GM18868 (cell line): ENCODE data around the gene HSPA8.
"Not testable (repeated sequence)": the region's sequence is repeated elsewhere in the genome, so short reads cannot be mapped to it uniquely, and the experiment has no call there.

Experiments
- ATAC-seq: cut with Tn5 transposase; IDR thresholded peaks from one replicate; pipeline ENCODE4 v1.9.1; 2021; ENCODE audit warnings: mild to moderate bottlenecking, moderate library complexity; ENCODE audit not compliant: unreplicated experiment

Gene HSPA8

DNA sequence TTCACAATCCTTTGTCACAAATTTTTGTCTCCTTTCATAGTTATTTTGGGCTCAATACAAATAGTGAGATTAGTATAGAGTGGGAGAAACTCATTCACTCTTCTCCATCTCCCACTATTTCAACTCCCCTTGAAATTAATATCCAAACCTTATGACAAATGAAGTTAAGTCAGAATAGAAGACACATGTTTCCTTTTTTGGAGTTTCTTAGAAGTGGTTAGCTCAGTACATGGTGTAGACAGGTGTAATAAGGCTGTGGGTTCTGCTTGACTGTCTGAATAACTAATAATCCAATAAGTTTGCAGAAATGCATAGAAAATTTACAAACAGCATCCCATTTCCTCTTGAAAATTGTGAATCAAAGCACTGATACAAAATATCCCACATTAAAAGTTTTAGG, 10.8 kb upstream of the HSPA8 start:
- ATAC-seq: no peak

DNA sequence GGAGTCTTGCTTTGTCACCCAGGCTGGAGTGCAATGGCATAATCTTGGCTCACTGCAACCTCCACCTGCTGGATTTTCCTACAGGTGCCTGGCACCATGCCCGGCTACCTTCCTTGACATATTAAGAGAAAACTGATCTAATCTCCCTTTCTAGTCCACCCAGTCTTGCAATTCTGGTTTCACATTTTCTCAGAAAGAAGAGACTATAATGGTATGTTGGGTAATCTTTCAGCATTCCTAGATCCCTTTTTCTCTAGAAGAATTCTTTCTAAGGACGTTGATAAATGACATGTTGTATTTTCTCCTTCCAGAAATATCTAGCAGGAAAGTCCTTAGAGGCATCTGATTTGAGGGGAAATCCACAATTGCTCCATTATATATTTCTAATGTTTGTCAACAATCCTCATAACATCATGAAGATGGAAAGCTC, 10.4 kb upstream of the HSPA8 start:
- no peak for ATAC-seq

DNA sequence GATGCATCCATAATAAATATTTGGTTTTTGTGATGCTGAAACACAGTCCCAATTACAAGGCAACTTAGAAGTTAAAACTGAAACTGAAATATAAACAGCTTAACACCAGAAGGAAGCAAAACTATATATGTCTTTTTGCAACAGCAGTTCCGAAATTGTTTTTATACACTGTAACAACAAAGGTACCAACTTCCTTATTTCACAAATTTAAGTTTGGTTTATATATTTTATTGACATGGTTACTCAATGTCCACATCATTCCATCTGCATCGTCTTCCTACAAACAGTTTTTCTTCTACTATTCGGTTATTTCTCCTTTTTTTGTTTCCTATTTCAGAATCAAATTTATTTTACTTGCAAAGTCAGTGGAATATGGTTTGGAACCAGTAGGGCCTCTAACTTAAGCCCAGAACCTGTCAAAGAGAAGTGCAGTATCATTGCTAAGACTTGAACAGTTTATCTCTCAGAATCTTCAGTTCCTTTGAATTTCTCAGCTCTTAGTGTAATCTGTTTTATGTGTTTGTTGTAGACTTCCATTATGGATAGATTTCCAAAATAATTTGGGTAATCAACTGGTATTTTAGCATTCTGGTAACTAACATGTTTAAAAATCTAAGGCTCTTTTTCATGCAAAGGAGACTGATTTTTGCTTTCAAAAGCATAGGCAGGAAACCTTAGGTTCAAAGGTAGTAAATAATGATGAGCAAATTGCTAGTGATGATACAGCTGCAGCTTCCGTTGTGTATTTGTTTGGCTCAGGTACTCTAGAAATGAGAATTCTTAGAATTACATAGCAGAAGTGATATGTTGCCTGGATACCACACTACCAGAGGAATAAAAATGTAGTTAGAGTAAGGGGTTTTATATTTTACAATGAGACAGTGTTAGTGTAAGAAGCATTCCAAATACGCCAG, 8.2 kb upstream of the HSPA8 start:
- ATAC-seq: peak; percentile 60

DNA sequence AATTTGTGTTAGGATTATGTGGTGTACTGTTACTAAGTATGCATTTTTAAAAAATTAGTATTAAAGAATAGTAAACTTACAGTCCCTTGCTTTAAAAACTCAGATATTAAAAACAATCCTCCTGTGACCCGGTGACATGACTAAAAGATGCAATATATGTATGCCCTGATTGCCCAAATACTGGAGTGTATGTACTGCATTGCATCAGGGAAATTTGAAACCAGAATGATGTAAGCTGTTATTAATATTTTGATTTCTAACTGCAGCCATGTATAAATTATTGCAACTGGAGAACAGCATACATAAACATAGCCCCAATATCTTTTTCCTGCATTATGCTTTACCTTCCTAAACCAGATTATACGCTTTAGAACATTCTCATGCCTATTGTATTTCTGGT, 3.7 kb upstream of the HSPA8 start:
- no peak for ATAC-seq

DNA sequence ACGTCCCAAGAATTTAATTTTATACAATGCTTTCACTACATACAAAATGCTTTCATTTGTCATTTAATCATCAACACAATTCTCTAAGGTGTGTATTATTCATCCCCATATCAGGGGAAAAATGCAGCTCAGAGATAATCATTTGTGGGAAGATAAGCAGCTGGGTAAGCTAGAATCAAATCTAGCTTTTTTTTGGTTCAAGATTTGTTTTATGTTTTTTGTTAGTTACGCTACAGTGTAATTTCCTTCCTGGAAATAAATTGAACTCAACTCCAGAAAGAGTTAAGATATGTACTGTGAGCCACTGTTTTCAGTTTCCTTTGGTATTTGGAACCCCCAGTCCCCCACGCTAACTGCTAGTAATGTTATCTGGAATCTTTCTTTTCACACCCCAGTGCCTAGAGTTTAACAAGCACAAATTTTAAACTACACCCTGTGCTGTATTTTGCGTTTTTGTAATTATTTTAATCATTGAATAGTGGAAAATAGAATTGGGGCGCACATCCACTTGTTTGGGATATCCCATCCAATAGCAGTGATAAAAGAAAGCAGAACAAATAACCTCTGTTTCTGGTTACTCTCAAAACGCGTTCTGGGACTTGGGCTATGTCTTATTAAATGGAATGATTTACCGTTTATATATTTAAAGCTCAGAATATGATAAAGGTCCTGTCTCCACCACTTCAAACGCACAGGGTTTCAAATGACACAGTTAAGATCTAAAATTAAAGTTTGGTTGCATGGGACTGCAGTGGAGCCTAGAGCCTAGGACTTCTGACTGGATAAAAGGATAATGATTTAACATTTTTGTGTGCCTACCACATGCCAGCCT, 2.1 kb upstream of the HSPA8 start:
- no peak for ATAC-seq

DNA sequence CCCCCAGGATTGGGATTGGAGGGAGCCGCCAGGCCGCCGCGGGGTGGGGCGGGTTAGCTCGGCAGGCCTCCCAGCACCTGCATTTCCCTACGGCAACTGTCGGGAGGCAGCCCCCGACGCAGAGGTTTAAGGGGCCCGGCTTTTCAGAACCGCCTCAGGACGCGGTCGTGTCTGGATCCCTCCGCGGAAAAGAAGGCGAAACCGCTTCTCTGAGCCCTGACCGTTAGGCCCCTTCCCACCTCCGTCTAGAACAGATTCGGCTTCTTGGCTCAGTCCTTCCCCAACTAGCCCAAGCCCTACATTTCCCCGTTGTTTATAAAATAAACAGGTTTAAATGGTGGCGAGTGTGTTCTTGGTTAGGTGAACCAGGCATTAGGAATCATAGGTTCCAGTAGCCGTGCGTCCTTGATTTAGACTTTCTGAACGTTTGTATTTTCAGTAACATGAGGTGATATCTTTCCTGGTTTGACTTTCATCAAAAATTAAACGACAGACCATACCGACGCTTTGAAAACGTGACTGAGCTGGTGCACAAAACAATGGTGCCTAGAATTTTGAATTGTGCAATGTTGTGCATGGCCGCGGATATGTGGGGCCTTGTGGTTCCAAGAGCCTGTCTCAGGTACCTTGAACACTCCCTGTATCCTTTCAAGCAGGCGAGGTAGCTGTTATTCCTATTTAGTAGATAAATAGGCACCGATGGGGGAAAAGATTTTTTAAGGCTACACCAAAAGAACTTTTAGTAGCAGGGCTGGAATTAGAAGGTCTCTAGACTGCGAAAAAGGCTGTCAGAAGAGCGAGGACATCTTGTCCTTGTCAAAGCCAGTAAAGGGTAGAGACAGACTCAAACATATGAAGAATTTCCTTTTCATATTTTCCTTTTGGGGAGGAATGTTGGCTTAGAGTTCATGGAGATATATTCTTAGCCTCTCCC, 1.2 kb upstream of the HSPA8 start:
- ATAC-seq: no peak

DNA sequence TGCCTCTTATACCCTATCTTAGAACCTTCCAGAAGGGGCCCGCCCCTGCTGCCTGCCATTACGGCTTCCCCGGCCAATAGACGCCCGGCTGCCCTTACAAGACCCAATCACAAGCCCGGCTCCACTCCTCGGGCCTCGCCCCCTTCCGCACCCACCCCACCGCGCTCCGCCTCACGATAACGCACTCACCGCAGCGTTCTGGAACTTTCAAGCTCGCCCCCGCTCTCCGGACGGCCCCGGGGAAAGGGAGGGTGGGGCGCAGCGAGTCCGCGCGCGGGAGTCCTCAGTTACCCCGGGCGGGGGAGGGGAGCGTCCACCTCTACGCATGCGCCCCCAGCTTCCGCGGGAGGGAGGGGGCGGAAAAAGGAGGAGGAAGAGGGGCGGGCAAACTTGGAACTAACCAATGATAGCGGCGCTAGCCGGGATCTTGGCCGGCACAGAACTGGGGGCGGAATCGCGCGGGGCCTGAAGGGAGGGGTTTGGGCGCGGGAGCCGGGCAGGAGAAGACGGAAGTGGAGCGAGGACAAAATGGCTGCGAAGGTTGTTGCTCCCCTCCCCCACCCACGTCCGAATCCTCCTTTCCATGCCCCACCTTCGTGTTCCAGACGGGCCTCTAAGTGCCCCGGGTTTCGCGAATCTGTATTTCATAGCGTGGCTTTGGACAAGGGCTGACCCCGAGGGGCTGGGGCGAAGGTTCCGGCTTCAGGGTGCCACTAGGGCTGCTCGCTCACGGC, 389 bp upstream of the HSPA8 start:
- peak; percentile 88 for ATAC-seq

DNA sequence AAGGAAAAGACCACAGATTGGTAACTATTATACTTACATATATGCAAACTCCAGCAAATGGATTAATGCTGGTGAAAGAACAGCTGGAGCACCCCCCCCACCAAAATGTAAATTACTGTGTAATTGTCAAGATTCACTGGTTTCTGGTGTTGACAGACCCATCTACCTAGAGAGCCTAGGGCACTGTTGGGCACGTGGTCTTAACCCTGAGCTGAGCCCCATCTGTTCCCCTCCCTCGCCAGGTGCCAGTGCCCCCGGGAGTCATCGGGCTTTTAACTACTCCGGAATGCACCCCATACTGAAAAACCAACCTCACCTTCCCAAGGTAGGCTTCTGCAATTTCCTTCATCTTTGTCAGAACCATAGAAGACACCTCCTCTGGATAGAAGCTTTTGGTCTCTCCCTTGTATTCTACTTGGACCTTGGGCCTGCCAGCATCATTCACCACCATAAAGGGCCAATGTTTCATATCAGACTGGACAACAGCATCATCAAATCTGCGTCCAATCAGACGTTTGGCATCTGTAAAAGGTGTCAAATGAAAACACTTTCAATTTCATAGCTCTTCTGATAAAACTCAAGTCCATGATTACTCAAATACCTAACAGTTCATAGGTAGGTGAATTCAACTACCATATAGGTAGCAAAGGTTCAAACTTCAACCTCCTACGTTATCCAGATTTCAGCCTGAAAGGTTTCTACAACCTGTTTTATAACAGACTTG, 1.5 kb downstream of the HSPA8 start:
- no peak for ATAC-seq

DNA sequence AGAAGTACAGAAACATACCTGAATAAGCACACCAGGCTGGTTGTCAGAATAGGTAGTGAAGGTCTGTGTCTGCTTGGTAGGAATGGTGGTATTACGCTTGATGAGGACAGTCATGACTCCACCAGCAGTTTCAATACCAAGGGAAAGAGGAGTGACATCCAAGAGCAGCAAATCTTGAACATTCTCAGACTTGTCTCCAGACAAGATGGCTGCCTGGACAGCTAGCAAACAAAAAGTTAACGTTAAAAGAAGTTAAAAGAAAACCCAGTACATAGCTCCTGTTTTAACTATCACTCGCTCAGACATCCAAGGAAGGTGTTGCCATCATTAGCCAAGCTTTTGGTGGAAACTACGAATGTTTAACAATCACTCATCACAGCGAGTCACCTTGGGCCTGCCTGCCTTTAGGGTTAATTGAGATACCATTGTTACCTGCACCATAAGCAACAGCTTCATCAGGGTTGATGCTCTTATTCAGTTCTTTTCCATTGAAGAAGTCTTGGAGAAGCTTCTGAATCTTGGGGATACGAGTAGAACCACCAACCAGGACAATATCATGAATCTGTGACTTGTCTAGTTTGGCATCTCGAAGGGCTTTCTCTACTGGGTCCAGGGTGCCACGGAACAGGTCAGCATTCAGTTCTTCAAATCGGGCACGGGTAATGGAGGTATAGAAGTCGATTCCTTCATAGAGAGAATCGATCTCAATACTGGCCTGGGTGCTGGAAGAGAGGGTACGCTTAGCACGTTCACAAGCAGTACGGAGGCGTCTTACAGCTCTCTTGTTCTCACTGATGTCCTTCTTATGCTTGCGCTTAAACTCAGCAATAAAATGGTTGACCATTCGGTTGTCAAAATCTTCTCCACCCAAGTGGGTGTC, 2.7 kb downstream of the HSPA8 start:
- ATAC-seq: not testable (repeated sequence)

DNA sequence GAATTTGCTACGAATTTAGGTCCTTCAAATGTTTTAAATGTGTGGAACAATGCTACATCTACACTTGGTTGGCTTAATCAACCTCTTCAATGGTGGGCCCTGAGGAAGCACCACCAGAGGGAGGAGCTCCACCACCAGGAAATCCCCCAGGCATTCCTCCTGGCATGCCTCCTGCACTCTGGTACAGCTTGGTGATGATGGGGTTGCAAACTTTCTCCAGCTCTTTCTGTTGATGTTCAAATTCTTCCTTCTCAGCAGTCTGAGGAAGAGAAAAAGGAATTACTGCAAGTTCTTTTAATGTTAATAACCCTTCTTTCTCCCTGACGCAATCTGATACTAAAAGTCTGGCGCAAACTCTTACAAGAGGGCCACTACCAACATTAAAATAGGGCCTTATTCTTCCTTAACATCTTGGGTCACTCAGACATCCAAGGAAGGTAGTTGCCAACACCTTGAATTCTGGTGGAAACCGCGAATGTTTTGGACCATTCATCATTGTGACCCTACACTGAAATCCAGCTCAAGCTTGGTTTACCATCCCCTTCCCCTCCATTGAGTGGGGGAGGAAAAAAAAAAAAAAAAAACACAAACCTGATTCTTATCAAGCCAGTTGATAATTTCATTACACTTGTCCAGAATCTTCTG, 4.2 kb downstream of the HSPA8 start:
- ATAC-seq: no peak

DNA sequence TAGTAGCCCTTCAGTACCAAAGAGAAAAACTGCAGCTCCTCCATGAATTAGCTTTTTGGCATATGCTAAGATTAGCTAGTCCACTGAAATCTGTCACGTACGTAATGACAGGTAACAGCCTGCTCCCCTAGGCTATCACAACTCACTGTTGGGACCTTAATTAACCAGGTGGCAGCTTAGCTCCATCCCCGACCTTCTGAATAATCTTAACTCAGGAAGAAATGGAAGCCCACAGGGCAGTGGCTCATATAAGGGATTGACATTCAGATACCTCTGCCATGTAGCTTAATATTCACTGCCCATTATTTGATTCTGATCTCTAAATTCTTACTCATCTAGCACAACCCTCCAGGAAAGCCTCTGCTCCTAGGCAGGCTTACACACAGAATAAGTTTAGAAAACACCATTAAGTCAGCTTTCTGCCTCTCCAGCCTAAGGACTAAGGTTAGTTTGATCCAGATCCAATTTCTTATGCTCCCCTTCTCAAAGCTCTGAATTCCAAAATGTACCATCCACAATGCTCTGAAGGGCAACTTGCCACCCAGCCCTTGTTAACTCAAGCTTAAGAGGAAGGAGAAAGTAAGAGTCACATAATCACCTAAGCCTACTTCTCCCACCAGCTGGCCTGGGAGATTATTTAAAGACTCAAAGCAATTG, 5.0 kb downstream of the HSPA8 start:
- ATAC-seq: no peak

DNA sequence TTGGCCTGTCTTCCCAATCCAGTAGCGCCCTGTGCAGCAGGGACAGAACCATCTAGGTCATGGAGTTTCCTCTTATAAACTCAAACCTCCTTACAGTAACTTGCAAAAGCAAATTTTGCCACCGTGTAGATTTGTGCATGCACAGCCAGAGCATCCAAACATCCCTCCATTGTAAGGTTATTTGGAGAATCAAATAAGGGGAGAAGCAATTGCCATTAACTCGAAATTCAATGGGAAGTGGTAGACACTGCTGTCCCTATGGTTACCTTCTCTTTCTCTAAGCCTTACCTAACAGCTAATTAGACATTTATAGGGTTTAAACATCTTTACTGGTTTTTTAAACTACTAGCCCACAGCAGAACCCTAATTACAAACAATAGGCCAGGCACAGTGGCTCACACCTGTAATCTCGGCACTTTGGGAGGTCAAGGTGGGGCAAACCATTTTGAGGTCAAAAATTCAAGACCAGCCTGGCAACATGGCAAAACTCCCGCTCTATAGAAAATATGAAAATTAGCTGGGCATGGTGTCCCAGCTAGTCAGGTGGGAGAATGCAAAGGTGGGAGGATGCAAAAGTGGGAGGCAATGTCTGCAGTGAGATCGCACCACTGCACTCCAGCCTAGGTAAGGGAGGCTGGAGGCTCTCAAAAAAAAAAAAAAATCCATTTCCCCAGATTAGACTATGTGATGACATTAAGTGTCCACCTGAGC, 6.6 kb downstream of the HSPA8 start:
- ATAC-seq: no peak

DNA sequence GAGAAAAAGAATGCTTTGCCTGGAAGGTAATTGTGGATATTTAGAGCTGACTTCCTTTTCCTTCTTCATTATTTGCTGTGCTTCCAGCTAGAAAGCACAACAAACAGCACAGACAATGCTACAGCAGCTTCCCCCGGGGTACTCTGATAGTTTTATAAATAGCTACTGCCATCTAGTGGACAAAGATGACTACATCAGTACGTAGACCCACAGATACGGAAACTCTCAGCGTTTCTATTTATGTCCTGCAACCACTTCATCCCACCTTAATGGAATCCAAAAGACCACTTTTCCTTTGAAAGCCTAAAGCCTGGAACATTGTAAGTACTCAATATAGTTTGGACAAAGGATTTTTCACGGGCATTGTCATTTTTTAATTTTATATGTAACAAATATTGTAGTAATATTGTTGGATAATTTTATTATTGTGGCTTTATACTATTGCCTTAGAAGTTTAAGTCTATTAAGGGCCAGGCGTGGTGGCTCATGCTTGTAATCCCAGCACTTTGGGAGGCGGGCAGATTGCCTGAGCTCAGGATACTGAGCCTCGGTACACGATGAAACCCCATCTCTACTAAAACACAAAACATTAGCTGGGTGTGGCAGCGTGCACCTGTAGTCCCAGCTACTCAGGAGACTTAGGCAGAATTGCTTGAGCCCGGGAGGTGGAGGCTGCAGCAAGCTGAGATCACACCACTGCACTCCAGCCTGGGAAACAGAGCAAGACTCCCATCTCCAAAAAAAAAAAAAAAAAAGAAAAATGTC, 7.5 kb downstream of the HSPA8 start:
- peak; percentile 76 for ATAC-seq

DNA sequence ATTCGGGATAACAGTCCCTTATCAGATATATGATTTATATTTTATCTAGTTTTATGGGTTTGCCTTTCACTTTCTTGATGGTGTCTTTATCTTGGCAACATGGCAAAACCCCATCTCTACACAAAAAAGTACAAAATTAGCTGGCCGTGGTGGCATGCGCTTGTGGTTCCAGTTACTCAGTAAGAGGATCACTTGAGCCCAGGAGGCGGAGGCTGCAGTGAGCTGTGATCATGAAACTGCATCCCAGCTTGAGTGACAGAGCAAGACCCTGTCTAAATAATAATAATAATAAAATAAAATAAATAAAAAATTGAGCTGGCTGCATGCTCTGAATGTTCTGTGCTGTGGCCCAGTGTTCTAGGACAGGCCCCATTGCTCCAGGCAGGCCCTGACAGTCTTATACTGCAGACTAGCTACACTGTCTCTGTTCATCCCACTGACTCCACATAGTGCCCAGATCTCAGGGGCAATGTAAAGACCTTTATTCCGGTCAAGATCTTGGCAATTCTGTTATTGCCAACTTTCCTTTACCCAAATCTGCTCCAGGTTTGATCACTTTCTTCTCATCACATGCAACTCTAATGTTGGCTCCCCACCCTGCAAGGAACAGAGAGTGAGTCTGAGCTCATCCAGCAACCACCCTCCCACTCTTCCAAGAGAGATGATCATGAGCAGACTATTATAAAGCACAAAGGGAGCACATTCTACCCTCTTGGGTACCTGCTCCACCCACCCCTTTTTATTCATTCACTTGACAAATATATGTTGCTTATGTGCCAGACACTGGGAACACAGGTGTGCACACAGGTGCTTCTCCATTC, 8.8 kb downstream of the HSPA8 start:
- ATAC-seq: no peak

DNA sequence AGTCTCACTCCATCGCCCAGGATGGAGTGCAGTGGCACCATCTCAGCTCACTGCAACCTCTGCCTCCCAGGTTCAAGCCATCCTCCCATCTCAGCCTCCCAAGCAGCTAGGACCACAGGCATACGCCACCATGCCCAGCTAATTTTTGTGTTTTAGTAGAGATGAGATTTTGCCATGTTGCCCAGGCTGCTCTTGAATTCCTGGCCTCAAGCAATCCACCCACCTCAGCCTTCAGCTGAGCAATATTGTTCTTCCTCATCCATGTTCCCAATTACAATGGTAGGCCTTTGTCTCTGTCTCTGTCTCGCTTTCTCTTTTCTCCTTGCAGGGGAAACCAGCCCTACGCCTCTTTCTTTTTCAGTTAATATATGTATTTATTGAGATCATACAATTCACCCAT, 10.3 kb downstream of the HSPA8 start:
- ATAC-seq: no peak
